Stimulated activated CD4-positive, alpha-beta T cell treated with anti-CD3 and anti-CD28 coated beads, TNF-alpha, amount 100 ng/mL, for 1 hour (primary cell): ENCODE results near the gene ALOX5.
"Not testable (repeated sequence)": the region's sequence is repeated elsewhere in the genome, so short reads cannot be mapped to it uniquely, and the experiment has no call there.

Source experiments
- DNase-seq, 3 donors: peaks; one replicate each; pipeline ENCODE4 v3.0.0-alpha.2; 2020; ENCODE audit warnings: low read depth in 3 of 3, low spot score in 1 of 3

Gene ALOX5

DNA sequence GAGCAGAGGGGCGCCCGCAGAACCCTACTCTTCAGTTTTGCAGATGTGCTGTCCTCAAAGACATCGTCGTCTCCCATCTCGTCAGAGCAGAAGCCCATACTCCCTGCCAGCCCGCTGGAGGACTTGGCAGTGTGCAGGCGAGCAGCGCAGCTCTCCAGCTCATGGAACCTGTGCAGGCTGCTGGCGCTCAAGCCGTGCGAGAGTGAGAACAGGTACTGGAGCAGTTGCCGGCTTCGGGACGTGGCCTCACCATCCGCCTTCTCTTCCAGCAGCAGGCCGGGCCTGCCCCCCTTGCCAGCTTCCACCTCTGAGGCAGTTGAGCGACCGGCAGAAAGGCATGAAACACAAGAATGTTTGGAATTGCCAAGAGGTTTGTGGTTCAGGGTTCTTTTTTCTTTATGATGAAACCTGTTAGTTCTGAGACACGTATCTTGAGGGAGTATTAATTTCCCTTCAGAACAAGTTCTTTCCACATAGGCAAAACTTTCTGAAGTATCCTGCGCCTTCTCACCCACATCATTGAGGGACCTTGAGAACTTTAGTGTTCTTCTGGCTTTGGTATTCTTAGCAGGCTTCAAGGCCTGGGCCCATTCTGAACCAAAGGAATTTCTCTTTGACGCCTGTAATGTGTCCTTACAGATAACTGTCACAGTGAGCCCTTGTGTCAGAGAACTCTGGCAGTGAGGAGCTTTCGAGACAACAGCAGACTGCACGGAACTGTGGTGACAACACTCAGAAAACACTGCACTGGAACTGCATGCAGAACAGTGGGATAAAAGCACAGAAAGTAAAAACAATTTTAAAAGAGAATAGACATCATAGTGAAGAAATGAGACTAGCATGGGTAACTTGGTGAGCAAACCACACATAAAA is 89.5 kb downstream of the ALOX5 start:
- DNase-seq = no peak

DNA sequence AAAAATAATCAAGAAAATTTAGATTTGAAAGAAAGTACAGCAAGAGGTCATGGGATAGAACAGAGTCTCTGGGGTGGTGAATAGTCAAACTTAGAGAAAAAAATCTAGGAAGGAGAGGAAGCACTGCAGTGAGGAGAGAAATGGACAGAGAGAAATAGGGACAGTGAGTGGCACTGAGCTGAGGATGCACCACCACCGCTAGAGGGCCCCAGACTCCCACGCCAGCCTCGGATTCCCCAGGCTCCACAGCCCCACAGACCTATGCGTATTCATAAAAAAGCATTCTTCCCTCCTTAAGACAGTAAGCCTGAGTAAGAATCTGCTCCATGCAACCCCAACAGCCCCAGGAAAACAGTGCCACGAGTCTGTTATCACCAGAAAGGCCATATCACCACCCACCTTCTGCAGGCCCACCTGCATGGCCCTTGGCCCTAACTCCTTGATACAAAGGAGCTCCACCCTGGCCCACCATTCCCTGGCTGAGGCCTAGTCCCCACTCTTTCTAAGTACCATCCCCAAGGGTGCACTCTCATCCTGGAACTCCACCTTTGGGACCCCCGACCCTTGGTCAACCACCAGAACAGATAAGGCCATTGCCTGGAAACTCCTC is 91.0 kb downstream of the ALOX5 start:
- peak; percentile 40 to 66 (median 48) for DNase-seq

DNA sequence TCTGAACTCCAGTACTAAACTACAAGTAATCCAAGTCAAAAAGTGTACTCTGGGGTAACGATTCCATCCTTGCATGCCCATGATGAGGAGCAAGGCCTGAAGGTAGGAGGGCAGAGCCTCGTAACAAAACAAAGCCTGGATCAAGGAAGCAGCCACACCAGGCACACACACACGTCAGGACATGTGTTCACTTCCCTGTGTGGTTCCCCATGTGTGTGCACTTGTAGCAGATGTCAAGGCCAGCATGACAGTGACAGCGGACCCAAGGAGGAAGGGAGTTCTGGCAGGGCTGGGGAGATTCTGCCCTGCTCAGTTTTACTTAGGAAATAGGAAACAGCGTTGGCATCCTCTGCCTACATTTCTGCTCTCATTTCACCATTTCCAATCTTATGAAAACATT is 92.8 kb downstream of the ALOX5 start:
- no peak for DNase-seq

DNA sequence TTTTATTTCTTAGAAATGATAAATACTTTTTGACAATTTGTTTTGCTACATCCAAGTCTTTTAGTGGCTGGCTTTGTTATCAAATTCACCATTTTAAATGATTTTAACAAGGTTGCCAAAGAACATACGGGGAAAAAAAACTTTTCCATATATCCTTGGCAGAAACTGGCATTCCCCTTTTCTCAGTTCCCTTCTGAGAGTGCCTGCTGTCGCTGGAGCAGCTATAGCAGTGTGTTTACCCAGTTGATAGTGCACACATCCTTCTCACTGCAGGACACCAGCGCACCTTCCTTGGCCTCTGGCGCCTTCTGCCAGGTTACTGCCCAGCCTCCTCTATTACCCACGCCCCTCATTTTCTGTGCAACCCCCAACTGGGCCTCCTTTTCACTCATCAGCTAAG is 94.1 kb downstream of the ALOX5 start:
- no peak for DNase-seq

DNA sequence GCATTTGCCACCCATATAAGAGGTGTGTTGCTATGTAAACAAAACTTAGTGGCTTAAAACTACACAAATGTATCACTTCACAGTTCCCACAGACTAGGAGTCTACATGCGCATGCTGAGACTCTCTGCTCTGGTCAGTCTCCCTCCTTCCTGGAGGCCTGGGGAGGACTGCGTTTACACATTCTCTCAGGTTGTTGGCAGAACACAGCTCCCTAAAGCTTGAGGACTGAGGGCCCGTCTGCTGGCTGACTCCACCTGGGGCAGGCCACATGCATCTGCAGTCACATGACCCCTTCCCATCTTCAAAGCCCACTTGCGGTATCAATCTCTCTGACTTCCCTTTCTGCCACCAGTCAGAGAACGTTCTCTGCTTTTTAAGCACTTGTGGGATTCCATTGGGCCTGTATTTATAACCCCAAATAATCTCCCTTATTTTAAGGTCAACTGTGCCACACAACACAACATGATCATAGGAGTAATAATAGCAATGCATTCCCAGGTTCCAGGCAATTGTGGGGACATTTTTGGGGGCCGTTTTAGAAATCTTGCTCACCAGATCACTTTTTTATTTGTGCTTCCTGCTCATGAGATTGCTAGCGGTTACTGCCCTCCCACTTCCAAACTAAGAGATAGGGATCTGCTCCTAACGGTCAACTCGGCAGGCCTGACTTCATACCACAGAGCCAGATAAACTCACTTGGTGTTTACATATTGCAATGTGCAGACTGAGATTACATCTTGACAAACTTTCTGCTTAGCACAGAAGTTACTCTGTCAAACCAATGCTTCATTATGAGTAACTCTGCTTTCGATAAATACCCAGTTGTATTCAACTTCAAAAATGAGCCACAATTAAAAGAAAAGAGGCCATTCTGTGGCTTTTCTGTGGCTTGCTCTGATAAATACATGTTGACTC is 96.3 kb downstream of the ALOX5 start:
- DNase-seq = peak in 2 of 3 donors; percentile 4 to 5

DNA sequence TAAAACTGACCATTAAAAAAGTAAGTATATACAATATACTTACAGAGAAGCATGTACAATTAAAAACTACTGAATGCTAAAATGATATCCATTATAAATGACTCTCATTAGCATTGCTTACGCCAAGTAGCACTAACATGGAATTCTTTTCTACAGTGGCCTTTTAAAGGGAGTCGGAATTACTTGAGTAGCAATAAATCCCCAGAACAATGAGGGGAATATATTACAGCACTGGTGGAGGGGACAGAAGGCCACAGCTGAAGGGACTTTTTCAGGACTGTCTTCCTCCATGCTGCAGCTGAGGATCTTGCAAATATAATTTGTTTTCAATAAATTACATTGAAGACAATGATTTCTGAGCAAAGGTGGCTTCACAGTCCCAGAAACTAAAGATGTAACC is 97.0 kb downstream of the ALOX5 start:
- DNase-seq = no peak

DNA sequence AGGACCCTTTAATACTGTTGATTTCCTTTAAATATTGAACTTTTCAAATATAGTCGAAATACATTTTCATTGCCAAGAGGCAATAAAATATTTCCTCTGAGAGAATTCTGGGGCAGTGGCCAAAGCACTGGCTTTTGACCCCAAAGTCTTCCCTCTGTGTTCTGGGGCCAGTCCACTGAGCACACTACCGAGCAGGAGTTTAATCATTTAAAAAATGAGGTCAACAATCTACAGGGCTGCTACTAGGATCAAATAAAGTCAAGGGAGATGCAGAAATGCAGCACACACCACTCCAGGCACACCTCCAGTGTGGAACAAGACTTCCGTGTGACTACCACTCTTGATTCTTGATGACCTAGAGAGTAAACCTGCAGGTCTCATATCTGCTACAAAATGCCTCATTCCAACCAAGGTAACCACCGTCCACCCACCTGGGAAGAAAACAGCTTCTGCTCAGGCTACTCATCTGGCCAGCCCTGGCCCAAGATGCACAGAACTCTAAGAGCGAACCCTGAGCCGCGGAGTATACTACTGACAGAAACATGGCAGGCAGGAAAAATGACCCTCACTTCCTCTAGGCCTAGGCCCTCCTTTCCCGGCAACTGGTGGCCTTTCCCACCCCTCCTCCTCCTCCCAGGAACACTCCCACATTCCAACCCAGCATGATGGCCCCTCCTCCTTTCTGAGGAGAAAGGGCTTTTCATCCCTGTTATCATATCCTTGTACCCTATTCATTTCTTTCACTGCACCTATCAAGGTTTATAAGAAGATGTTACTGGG is 97.7 kb downstream of the ALOX5 start:
- no peak for DNase-seq

DNA sequence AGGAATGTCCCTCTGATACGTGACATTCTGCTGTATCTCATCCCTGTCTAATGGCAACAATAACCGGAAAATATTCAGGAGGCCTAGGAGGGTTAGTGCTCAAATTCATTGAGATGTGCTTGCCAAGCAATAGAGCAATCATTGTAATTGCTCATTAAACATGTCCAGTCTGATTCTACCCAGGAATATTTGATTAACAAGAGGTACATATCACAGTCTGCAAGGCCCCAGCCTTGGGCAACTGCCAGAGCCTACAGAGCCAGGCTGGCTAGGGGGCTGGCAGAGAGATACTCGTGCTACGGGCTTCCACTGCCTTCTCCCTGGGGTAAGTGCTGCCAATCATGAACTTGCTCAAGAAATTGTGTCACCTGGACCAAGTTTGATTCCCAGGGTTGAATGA is 99.1 kb downstream of the ALOX5 start:
- DNase-seq = no peak

DNA sequence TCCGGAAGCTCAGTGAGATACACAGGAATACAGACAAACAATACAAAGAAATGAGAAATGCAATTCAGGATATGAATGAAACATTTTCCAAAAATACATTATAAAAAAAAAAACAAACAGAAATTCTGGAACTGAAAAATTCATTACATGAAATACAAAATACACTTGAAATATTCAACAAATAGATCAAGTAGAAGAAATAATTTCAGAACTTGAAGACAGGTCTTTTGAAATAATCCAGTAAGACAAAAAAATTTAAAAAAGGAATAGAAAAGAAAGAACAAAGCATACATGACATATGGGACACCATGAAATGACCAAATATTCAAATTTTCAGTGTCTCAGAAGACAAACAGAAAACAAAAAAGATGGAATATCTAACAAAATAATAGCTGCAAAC is 102.5 kb downstream of the ALOX5 start:
- DNase-seq = no peak

DNA sequence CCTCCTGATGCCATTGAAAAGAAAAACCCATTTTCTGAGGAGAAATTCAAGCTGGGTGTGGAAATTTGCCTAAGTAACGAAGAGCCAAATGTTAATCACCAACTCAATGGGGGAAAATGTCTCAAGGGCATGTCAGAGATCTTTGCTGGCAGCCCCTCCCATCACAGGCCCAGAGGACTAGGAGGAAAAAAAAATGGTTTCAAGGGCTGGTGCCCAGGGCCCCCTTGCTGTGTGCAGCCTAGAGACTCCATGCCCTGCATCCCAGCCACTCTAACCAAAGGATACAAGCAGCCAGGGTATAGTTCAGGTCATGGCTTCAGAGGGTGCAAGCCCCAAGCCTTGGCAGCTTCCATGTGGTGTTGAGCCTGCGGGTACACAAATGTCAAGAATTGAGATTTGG is 106.3 kb downstream of the ALOX5 start:
- no peak for DNase-seq

DNA sequence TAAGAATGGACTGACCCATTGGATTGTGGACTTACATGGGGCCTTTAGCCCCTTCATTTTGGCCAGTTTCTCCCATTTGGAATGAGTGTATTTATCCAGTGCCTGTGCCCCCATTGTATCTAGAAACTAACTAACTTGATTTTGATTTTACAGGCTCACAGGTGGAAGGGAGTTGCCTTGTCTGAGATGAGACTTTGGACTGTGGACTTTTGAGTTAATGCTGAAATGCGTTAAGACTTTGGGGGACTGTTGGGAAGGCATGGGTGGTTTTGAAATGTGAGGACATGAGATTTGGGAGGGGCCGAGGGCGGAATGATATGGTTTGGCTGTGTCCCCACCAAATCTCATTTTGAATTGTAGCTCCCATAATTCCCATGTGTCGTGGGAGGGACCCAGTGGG is 107.1 kb downstream of the ALOX5 start:
- not testable (repeated sequence) for DNase-seq

DNA sequence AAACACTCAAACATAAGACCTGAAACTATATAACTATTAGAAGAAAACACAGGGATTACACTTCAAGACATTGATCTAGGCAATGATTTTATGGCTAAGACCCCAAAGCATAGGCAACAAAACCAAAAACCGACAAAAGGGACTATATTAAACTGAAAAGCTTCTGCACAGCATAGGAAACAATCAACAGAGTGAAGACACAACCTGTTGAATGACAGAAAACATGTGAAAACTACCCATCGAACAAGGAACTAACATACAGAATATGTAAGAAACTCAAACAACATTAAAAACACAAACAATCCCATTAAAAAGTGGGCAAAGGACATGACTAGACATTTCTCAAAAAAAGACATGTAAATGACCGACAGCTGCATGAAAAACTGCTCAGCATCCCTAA is 109.0 kb downstream of the ALOX5 start:
- no peak for DNase-seq

DNA sequence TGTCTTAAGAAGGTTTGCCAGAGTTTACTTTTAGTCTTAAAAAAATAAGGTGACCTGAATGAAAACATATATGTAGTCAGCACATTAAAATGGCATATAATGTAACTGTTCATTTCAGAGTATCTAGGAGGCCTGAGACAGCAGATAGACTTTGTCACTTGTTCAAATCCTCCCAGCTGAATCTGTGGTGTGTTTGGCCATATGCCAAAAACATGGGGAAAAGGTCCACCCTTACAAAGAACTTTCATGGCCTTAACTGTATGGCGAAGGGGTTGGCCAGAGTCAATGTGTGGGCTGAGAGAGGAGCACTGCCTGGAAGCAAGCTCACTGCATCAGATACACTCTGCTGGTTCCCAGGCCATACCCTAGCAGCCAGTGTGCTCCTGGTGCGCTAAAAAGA is 113.7 kb downstream of the ALOX5 start:
- no peak for DNase-seq

DNA sequence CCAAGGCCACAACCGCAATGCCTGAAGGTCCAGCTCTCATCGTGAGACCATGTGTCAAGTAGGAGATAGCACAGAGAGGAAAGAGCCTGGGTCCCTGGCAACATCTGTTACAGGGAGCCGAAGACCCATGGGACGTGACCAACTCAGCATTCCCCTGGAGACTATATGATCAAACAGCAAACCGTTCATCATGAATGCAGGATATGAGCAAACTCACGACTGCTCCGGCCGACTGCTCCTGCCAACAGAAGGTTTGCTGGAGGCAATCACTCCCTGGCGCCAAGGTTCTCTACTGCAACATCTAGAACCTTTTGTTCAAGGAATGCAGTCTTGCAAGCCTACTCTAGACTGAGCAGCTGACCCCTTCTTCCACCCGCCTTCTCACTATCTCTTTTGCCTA is 114.3 kb downstream of the ALOX5 start:
- DNase-seq = no peak

DNA sequence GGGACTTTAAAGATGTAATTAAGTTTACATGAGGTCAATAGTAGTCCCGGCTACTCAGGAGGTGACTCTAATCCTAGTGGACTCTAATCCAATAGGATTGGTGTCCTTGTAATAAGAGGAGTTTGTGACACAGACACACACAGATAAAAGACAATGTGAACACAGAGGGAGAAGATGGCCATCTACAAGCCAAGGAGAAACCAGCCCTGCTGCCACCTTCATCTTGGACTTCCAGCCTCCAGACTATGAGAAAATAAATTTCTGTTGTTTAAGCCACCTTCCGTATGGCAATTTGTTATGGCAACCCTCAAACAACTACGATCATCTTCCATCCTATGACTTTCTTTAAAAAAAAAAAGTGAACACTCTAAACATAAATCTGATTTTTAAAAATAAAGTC is 116.3 kb downstream of the ALOX5 start:
- no peak for DNase-seq

DNA sequence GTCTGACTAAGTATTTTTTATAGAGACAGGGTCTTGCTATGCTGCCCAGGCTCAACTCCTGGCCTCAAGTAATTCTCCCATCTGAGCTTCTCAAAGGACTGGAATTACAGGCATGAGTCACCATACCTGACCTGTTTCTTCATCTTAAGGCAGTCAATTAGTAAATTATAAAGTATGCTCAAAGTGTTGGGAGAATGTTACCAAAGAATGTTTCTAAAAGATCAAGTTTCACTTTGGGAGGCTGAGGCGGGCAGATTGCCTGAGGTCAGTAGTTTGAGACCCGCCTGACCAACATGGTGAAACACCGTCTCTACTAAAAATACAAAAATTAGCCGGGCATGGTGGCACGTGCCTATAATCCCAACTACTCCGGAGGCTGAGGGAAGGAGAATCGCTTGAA is 117.0 kb downstream of the ALOX5 start:
- DNase-seq = no peak
